OCI-LY1 (cell line): ENCODE data around the gene TRIM59.

Experiments
- CTCF ChIP-seq: fragments of 200-600 bp; sonication (generic), shearing (Covaris generic); IDR thresholded peaks from 2 replicates; pipeline ENCODE4 v1.5.1; 2017; ENCODE audit warnings: mild to moderate bottlenecking, antibody characterized with exemption, low read length, moderate library complexity, mixed read lengths
- EZH2 ChIP-seq: fragments of 200-600 bp; sonication (generic), shearing (Covaris generic); IDR thresholded peaks from 2 replicates; pipeline ENCODE4 v1.8.0; 2017; ENCODE audit warnings: borderline replicate concordance, mixed run types, mild to moderate bottlenecking, antibody characterized with exemption, low read length, moderate library complexity, mixed read lengths

- TF ChIP-seq EZH2 (no peak), CTCF (no peak)
Measured at GRCh38 chr3:160460033-160460432, 10.4 kb upstream of the TRIM59 start.
